Choroid plexus epithelial cell (primary cell): ENCODE measurements around the gene RNU6-8.

ENCODE experiments used
- DNase-seq: peaks from one replicate; pipeline ENCODE4 v3.0.0-alpha.2; 2010; ENCODE audit warnings: low read depth
- H3K4me3 ChIP-seq: 2 replicates; pipeline ENCODE4 v1.5.1; 2011; ENCODE audit warnings: low read depth, mild to moderate bottlenecking, control low read depth, low read length, moderate library complexity
- TF ChIP-seq, protein P1 (sequence below): conservative IDR thresholded peaks from 2 replicates; pipeline ENCODE4 v1.5.1; 2011; ENCODE audit warnings: low read depth, mild to moderate bottlenecking, control low read depth, inconsistent platforms, low read length, moderate library complexity

RNU6-8 gene

DNA sequence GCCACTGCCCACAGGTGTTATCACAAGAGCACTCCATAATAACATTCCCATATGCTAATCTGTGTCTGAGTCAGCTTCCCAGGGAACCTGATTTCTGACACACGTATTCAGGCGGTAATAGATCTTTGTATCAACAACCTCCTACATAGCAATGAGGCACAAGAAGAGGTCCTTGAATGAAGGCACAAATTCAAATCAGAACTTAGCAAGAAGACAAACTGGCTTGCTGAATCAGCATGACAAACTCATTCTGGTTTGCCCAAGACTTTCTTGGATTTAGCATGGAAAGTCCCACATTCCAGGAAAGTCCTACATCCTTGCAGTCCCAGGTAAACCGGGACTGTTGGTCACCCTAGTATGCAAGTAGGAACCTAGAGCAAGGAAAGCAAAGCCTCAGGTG lies 35.2 kb downstream of the RNU6-8 start:
- TF ChIP-seq, protein P1, sequence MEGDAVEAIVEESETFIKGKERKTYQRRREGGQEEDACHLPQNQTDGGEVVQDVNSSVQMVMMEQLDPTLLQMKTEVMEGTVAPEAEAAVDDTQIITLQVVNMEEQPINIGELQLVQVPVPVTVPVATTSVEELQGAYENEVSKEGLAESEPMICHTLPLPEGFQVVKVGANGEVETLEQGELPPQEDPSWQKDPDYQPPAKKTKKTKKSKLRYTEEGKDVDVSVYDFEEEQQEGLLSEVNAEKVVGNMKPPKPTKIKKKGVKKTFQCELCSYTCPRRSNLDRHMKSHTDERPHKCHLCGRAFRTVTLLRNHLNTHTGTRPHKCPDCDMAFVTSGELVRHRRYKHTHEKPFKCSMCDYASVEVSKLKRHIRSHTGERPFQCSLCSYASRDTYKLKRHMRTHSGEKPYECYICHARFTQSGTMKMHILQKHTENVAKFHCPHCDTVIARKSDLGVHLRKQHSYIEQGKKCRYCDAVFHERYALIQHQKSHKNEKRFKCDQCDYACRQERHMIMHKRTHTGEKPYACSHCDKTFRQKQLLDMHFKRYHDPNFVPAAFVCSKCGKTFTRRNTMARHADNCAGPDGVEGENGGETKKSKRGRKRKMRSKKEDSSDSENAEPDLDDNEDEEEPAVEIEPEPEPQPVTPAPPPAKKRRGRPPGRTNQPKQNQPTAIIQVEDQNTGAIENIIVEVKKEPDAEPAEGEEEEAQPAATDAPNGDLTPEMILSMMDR: no peak

DNA sequence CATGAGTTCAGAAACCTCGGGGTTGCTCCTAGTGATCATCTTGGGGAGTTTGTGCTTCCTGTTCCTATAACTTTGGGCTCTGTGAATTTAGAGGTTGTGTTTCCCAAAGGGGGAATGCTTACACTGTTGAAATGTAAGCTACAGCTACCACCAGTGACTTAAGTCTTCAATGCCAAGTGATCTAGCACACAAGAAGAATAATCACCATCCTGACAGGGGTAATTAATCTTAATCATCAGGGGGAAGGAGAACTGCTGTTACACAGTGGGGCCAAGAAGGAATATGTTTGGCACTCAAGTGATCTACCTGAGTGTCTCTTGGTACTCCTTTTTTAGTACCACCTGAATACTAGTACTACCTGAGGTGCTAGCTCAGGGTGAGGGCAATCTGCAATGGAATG lies 36.1 kb downstream of the RNU6-8 start:
- TF ChIP-seq, protein P1: no peak
- no peak for DNase-seq
- no peak overlapping the region for H3K4me3 ChIP-seq

More for the DNA sequence above, 35.2 kb downstream of the RNU6-8 start:
- DNase-seq: no peak
- H3K4me3 ChIP-seq: no peak overlapping the region

DNA sequence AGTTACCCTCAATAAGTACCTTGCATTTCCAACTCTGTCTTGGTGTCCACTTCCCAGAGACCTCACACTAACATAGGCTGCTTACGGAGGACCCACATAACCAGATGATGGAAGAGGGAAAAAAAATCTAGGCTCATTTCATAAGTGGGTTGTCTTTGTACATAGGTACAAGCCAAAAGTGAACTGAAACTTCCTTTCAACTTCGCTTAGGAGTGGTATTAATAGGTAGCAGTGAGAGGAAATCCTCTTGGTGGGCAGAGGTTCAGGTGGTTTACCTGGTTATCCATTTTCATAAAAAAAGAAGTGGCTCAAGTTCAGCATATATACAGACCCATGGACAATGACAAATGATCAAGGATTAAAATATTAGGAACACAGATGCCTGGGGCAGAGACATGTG lies 37.0 kb downstream of the RNU6-8 start:
- no peak for DNase-seq
- H3K4me3 ChIP-seq: no peak overlapping the region
- TF ChIP-seq, protein P1: no peak
